Measurements from ENCODE around the gene ETV6. TPM values are rescaled to one million over a fixed set of nuclear protein-coding genes. Genes with fewer than 3 reads are reported as not detected.

The ETV6 gene
- total and polyA plus RNA-seq, 2 of the 8 experiments (the other 6 are each of a cell fraction or from before 2014, with no cell fraction given): 5.5 to 23.9 TPM

DNA sequence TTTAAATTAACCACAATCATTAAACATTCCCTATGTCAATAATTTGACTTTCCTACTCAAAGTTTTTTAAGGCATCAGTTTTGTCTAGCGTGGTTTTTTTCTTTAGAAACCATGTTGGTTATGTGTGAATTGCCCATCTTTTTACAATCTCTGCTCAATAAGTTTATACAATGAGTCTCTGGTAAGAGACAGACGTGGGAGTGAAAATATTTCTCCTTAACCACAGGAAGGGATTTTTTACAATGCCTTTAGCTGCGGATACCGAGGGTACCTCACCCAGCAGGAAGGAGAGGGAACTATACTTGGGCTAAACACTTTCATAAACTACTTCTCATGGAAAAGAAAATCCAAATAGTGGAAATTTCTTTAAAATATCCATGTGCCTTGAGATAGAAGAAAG lies 229.8 kb downstream of the ETV6 start (continued):
- TF ChIP-seq, protein P1, sequence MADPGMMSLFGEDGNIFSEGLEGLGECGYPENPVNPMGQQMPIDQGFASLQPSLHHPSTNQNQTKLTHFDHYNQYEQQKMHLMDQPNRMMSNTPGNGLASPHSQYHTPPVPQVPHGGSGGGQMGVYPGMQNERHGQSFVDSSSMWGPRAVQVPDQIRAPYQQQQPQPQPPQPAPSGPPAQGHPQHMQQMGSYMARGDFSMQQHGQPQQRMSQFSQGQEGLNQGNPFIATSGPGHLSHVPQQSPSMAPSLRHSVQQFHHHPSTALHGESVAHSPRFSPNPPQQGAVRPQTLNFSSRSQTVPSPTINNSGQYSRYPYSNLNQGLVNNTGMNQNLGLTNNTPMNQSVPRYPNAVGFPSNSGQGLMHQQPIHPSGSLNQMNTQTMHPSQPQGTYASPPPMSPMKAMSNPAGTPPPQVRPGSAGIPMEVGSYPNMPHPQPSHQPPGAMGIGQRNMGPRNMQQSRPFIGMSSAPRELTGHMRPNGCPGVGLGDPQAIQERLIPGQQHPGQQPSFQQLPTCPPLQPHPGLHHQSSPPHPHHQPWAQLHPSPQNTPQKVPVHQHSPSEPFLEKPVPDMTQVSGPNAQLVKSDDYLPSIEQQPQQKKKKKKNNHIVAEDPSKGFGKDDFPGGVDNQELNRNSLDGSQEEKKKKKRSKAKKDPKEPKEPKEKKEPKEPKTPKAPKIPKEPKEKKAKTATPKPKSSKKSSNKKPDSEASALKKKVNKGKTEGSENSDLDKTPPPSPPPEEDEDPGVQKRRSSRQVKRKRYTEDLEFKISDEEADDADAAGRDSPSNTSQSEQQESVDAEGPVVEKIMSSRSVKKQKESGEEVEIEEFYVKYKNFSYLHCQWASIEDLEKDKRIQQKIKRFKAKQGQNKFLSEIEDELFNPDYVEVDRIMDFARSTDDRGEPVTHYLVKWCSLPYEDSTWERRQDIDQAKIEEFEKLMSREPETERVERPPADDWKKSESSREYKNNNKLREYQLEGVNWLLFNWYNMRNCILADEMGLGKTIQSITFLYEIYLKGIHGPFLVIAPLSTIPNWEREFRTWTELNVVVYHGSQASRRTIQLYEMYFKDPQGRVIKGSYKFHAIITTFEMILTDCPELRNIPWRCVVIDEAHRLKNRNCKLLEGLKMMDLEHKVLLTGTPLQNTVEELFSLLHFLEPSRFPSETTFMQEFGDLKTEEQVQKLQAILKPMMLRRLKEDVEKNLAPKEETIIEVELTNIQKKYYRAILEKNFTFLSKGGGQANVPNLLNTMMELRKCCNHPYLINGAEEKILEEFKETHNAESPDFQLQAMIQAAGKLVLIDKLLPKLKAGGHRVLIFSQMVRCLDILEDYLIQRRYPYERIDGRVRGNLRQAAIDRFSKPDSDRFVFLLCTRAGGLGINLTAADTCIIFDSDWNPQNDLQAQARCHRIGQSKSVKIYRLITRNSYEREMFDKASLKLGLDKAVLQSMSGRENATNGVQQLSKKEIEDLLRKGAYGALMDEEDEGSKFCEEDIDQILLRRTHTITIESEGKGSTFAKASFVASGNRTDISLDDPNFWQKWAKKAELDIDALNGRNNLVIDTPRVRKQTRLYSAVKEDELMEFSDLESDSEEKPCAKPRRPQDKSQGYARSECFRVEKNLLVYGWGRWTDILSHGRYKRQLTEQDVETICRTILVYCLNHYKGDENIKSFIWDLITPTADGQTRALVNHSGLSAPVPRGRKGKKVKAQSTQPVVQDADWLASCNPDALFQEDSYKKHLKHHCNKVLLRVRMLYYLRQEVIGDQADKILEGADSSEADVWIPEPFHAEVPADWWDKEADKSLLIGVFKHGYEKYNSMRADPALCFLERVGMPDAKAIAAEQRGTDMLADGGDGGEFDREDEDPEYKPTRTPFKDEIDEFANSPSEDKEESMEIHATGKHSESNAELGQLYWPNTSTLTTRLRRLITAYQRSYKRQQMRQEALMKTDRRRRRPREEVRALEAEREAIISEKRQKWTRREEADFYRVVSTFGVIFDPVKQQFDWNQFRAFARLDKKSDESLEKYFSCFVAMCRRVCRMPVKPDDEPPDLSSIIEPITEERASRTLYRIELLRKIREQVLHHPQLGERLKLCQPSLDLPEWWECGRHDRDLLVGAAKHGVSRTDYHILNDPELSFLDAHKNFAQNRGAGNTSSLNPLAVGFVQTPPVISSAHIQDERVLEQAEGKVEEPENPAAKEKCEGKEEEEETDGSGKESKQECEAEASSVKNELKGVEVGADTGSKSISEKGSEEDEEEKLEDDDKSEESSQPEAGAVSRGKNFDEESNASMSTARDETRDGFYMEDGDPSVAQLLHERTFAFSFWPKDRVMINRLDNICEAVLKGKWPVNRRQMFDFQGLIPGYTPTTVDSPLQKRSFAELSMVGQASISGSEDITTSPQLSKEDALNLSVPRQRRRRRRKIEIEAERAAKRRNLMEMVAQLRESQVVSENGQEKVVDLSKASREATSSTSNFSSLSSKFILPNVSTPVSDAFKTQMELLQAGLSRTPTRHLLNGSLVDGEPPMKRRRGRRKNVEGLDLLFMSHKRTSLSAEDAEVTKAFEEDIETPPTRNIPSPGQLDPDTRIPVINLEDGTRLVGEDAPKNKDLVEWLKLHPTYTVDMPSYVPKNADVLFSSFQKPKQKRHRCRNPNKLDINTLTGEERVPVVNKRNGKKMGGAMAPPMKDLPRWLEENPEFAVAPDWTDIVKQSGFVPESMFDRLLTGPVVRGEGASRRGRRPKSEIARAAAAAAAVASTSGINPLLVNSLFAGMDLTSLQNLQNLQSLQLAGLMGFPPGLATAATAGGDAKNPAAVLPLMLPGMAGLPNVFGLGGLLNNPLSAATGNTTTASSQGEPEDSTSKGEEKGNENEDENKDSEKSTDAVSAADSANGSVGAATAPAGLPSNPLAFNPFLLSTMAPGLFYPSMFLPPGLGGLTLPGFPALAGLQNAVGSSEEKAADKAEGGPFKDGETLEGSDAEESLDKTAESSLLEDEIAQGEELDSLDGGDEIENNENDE (IDR thresholded peaks at IDR 0.05; ENCODE audit: insufficient replicate concordance, low read length): no peak
- no peak for TF ChIP-seq KDM4A (IDR thresholded peaks at IDR 0.05; ENCODE audit: low read depth, low read length, severe bottlenecking)
- TF ChIP-seq, protein P2, sequence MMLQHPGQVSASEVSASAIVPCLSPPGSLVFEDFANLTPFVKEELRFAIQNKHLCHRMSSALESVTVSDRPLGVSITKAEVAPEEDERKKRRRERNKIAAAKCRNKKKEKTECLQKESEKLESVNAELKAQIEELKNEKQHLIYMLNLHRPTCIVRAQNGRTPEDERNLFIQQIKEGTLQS (IDR thresholded peaks at IDR 0.05; ENCODE audit: insufficient read depth, low read depth, low read length): no peak

Data from H1 (cell line).